Measurements from ENCODE around the gene ARHGDIB.

GRCh38 chr12:14904854-14905253 lies 56.5 kb downstream of the ARHGDIB start:
- TF ChIP-seq EP300 (IDR thresholded peaks at IDR 0.05; ENCODE audit: borderline replicate concordance) = no peak
- no peak for TF ChIP-seq EGR1 (IDR thresholded peaks at IDR 0.05)
- no peak for TF ChIP-seq YY1 (IDR thresholded peaks at IDR 0.05; ENCODE audit: low read depth)
- TF ChIP-seq TCF12 (IDR thresholded peaks at IDR 0.05; ENCODE audit: low read depth) = no peak
- TF ChIP-seq CEBPB (IDR thresholded peaks at IDR 0.05) = no peak
- no peak for TF ChIP-seq REST (IDR thresholded peaks at IDR 0.05; ENCODE audit: low read depth)
- no peak for TF ChIP-seq CREB1 (IDR thresholded peaks at IDR 0.05; ENCODE audit: low read depth)
- TF ChIP-seq TAF1 (IDR thresholded peaks at IDR 0.05; ENCODE audit: low read depth) = no peak
- TF ChIP-seq FOXM1 (IDR thresholded peaks at IDR 0.05; ENCODE audit: borderline replicate concordance, low read depth) = no peak

Measured in Ishikawa (cell line).